ENCODE results near the gene DDX1. TPM values are rescaled to one million over a fixed set of nuclear protein-coding genes. Genes with fewer than 3 reads are reported as not detected.

Gene DDX1
- total and polyA plus RNA-seq, 2 donors (not counting 1 experiment from before 2014, with no cell fraction given) = 54.3 to 176 TPM

GRCh38 chr2:15649561-15650255 lies 58.0 kb downstream of the DDX1 start:
- Histone ChIP-seq H4K20me1 (ENCODE audit: control insufficient read depth, extremely low read depth, insufficient read depth, low read length) (no peaks in the 10 kb centered on the region), H3K4me1 (ENCODE audit: control insufficient read depth, extremely low read depth, insufficient read depth, low read length) (no peaks in the 10 kb centered on the region), H3K9ac (ENCODE audit: insufficient read depth, low read length) (no peak overlapping the region), H3K4me2 (ENCODE audit: extremely low read depth, insufficient read depth, low read length) (no peak overlapping the region), H3K4me3 (replicated peaks in 1 of 4; ENCODE audit: control extremely low read depth in 1 of 4, insufficient read depth in 1 of 4, low read depth in 3 of 4, low read length in 4 of 4) (no peak overlapping the region), H3K27me3 (ENCODE audit: control insufficient read depth, insufficient read depth, low read length) (no peaks in the 10 kb centered on the region), H3K9me3 (ENCODE audit: control insufficient read depth, insufficient read depth, low read depth, low read length) (no peaks in the 10 kb centered on the region), H3K36me3 (ENCODE audit: control insufficient read depth, insufficient read depth, low read length) (no peaks in the 10 kb centered on the region), H3K79me2 (ENCODE audit: control insufficient read depth, insufficient read depth, low read length) (no peaks in the 10 kb centered on the region), H2AFZ (ENCODE audit: low read length) (no peak overlapping the region), H3K27ac (ENCODE audit: insufficient read depth, low read length) (no peak overlapping the region)
- DNase-seq (ENCODE audit: low read depth in 2 of 2) = no peak
- no peak for TF ChIP-seq CTCF (conservative IDR thresholded peaks at IDR 0.05 in 1 of 2, IDR thresholded peaks at IDR 0.05 in 1 of 2; ENCODE audit: low read depth in 1 of 2, low read length in 2 of 2)
- TF ChIP-seq EZH2 (IDR thresholded peaks at IDR 0.05; ENCODE audit: low read length, missing control alignments) = no peak

- no peak overlapping the region for H2AFZ ChIP-seq (ENCODE audit: low read length)
- no peaks in the 10 kb centered on the region for H3K79me2 ChIP-seq (ENCODE audit: control insufficient read depth, insufficient read depth, low read length)
- no peak overlapping the region for H3K27ac ChIP-seq (ENCODE audit: insufficient read depth, low read length)
- H4K20me1 ChIP-seq (ENCODE audit: control insufficient read depth, extremely low read depth, insufficient read depth, low read length) = no peaks in the 10 kb centered on the region
- no peak overlapping the region for H3K9ac ChIP-seq (ENCODE audit: insufficient read depth, low read length)
- H3K4me2 ChIP-seq (ENCODE audit: extremely low read depth, insufficient read depth, low read length) = no peak overlapping the region
- H3K4me1 ChIP-seq (ENCODE audit: control insufficient read depth, extremely low read depth, insufficient read depth, low read length) = no peaks in the 10 kb centered on the region
- no peaks in the 10 kb centered on the region for H3K36me3 ChIP-seq (ENCODE audit: control insufficient read depth, insufficient read depth, low read length)
- H3K4me3 ChIP-seq (replicated peaks in 1 of 4; ENCODE audit: control extremely low read depth in 1 of 4, insufficient read depth in 1 of 4, low read depth in 3 of 4, low read length in 4 of 4) = no peak overlapping the region
- no peaks in the 10 kb centered on the region for H3K27me3 ChIP-seq (ENCODE audit: control insufficient read depth, insufficient read depth, low read length)
- H3K9me3 ChIP-seq (ENCODE audit: control insufficient read depth, insufficient read depth, low read depth, low read length) = no peaks in the 10 kb centered on the region
- TF ChIP-seq CTCF (conservative IDR thresholded peaks at IDR 0.05 in 1 of 2, IDR thresholded peaks at IDR 0.05 in 1 of 2; ENCODE audit: low read depth in 1 of 2, low read length in 2 of 2) (no peak), EZH2 (IDR thresholded peaks at IDR 0.05; ENCODE audit: low read length, missing control alignments) (no peak)
- no peak for DNase-seq (ENCODE audit: low read depth in 2 of 2)
Observed at GRCh38 chr2:15650616-15651366, 59.1 kb downstream of the DDX1 start.

GRCh38 chr2:15651367-15651727 lies 59.7 kb downstream of the DDX1 start:
- no peaks in the 10 kb centered on the region for H3K36me3 ChIP-seq (ENCODE audit: control insufficient read depth, insufficient read depth, low read length)
- H2AFZ ChIP-seq (ENCODE audit: low read length) = no peak overlapping the region
- H3K4me2 ChIP-seq (ENCODE audit: extremely low read depth, insufficient read depth, low read length) = no peak overlapping the region
- no peaks in the 10 kb centered on the region for H3K27me3 ChIP-seq (ENCODE audit: control insufficient read depth, insufficient read depth, low read length)
- no peaks in the 10 kb centered on the region for H3K4me1 ChIP-seq (ENCODE audit: control insufficient read depth, extremely low read depth, insufficient read depth, low read length)
- no peak overlapping the region for H3K4me3 ChIP-seq (replicated peaks in 1 of 4; ENCODE audit: control extremely low read depth in 1 of 4, insufficient read depth in 1 of 4, low read depth in 3 of 4, low read length in 4 of 4)
- DNase-seq (ENCODE audit: low read depth in 2 of 2) = no peak
- no peak for TF ChIP-seq EZH2 (IDR thresholded peaks at IDR 0.05; ENCODE audit: low read length, missing control alignments)
- TF ChIP-seq CTCF (conservative IDR thresholded peaks at IDR 0.05 in 1 of 2, IDR thresholded peaks at IDR 0.05 in 1 of 2; ENCODE audit: low read depth in 1 of 2, low read length in 2 of 2) = no peak
- H4K20me1 ChIP-seq (ENCODE audit: control insufficient read depth, extremely low read depth, insufficient read depth, low read length) = no peaks in the 10 kb centered on the region
- no peaks in the 10 kb centered on the region for H3K9me3 ChIP-seq (ENCODE audit: control insufficient read depth, insufficient read depth, low read depth, low read length)
- H3K27ac ChIP-seq (ENCODE audit: insufficient read depth, low read length) = no peak overlapping the region
- no peaks in the 10 kb centered on the region for H3K79me2 ChIP-seq (ENCODE audit: control insufficient read depth, insufficient read depth, low read length)
- H3K9ac ChIP-seq (ENCODE audit: insufficient read depth, low read length) = no peak overlapping the region
